GM13976 (cell line): ENCODE measurements around the gene SPRED2.
A peak's percentile ranks its signal among the peaks of the same experiment; 100 is the strongest.

Source experiments
- DNase-seq: peaks from one replicate; pipeline ENCODE4 v3.0.0; 2012; ENCODE audit warnings: low spot score
- in situ Hi-C: fragments of 300-500 bp; cut with MboI; formaldehyde crosslinking; loops from one replicate; pipeline ENCODE4 v1.12.0; 2022; ENCODE audit warnings: low sequenced_read_pairs, mixed read lengths, inconsistent platforms; ENCODE audit not compliant: unreplicated experiment
- TF ChIP-seq, protein P1 (sequence below): IDR thresholded peaks from 2 replicates; pipeline ENCODE4 v1.5.1; 2012; ENCODE audit warnings: borderline replicate concordance, mild to moderate bottlenecking; ENCODE audit not compliant: insufficient read depth; ENCODE audit errors: extremely low read depth, missing control alignments, control extremely low read depth

The SPRED2 gene

DNA sequence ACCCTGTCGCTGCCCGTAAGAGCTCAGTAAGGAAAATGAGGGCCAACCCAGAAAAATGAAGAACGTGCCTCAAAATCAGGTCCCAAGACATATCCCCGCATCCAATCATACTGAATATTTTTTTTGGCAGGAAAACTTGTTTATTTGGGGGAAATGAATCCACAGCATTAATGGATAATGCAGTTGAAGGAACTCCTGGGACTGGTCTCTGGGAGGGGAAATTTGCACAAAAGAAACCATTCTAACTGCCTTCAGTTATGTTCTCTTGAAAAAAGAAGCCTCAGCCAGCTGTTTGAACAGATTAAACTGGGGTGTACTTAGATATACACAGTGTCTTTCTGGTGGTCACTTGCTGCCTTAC, 61.3 kb downstream of the SPRED2 start:
- in situ Hi-C loops = no loop called here
- TF ChIP-seq, protein P1, sequence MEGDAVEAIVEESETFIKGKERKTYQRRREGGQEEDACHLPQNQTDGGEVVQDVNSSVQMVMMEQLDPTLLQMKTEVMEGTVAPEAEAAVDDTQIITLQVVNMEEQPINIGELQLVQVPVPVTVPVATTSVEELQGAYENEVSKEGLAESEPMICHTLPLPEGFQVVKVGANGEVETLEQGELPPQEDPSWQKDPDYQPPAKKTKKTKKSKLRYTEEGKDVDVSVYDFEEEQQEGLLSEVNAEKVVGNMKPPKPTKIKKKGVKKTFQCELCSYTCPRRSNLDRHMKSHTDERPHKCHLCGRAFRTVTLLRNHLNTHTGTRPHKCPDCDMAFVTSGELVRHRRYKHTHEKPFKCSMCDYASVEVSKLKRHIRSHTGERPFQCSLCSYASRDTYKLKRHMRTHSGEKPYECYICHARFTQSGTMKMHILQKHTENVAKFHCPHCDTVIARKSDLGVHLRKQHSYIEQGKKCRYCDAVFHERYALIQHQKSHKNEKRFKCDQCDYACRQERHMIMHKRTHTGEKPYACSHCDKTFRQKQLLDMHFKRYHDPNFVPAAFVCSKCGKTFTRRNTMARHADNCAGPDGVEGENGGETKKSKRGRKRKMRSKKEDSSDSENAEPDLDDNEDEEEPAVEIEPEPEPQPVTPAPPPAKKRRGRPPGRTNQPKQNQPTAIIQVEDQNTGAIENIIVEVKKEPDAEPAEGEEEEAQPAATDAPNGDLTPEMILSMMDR = no peak
- no peak for DNase-seq

DNA sequence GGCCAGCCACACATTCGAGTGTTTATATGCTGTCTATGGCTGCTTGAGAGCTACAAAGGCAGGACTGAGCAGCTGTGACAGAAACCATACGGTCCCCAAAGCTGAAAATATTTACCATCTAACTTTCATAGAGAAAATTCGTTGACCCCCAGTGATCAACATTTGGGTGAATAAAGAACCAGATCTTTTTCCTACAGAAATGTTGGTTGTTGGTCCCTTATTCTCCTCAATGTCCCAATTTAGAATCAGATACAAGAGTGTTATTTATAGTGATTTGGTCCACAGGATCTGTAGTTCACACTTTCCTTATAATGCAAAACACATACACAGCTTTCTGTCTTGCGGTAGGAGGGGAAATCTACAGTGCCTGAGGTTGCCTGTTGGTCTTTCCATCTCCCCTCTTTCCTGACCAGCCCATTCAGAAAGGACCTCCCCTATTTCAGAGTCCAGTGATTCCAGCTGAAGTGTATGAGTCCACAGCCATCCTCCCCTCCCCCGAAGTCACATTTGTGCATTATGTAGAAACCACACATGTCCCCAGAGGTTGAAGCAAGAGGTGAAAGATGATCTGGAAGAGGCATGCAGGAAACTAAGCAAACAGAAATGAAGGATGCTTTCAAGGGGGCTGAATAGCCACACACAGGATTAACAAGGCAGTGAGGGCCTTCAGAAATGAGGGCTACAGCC, 61.9 kb downstream of the SPRED2 start:
- TF ChIP-seq, protein P1 = no peak
- in situ Hi-C loops = no loop called here
- DNase-seq = no peak

DNA sequence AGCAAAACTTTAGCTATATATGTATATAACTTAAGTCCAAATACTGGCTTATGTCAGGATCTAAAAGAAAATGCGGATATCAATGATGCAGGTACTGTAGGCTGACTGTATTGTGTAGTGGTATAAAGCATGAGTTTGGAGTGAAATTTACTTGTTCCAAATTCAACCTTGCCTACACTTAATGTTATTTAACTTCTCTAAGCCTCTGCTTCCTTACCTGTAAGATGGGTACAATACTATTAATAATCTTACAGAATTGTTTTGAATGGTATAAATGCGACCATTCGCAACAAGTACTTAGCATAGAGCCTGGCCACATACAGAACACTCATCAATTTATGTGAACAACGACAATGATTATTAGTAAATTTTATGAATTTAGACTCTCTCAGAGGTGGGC, 62.4 kb downstream of the SPRED2 start:
- in situ Hi-C loops = no loop called here
- TF ChIP-seq, protein P1 = no peak
- DNase-seq = no peak

DNA sequence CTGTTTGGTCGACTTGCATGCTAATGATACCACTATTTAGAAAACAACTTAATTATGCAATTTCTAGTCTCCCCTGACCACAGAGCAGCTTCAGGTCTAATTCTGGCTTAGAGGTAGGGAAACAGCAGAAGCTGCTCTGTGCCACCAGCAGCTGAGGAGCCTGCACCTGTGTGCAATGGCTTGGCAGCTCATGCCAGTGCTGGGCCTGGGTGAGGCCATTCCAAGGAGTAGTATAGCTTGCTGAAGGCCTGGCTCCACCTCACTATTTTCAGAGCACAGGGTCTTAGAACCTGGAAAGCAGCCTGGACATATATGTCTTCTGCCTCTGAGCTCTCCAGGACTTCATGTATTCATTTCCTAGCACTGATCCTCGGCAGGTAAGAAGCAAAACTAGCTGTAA, 62.8 kb downstream of the SPRED2 start:
- no peak for DNase-seq
- in situ Hi-C loops = no loop called here

DNA sequence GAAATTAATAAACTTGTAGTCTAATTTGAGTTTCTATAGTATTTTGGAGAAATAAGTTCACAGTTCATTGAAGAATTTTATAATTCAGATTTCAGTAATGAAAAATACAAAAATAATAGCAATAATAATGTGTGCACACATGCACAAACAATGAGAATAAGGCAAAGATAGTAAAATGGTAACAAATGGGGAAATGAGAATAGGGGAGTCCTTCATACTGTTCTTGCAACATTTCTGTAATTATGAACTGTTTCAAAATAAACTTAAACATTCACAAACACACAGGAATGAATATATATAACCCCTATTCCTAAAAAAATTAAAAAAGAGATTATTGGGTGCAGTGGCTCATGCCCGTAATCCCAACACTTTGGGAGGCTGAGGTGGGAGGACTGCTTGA, 63.9 kb downstream of the SPRED2 start:
- DNase-seq = no peak
- in situ Hi-C loops = no loop called here
- TF ChIP-seq, protein P1 = no peak

More for the DNA sequence above, 62.8 kb downstream of the SPRED2 start:
- TF ChIP-seq, protein P1 = no peak

DNA sequence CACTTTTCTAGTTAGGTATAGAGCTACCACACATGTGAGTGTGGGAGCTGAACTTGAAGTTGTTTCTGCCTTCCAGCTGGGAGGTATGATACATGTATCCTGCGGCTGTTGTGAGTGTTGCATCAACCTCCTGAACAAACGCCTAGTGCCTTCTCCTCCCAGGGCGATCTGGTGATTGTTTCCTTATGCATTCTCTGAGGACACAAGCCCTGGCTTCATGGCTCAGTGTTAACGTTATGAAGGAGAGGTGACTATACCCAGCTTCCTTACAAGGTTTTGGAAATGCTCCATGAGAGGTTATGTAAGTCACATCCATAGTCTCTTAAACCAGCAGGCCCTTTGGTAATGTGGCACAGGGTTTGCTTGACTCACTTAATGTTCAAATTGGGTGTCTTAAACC, 64.9 kb downstream of the SPRED2 start:
- no peak for DNase-seq
- TF ChIP-seq, protein P1 = no peak
- in situ Hi-C loops = no loop called here

DNA sequence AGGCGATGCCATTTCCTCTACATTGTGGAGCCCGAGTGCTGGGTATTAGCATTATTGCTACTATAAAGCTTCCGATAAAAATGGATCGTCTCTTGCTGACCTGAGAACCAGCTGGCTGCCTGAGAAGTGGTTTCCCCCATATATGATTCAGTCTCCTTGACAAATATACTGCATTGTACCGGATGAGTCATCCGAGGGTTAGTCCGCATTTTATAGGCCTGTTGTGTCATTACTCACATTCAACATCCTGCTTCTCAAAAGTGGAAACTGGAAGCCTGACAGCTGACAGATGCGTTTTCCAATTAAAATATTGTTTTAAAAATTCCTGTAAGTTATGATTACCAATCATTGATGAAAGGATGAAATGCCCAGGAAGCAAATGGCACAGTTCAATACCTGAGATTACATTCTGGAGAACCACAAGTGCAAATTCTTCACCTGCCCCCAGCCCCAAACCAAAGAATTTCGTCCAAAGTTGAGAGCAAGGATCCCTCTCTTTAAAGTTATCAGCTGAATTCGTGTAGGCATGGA, 65.7 kb downstream of the SPRED2 start:
- TF ChIP-seq, protein P1 = no peak
- DNase-seq = peak; percentile 58
- in situ Hi-C loops = no loop called here
